Measurements from ENCODE around the gene YWHAE. TPM values are rescaled to one million over a fixed set of nuclear protein-coding genes. Genes with fewer than 3 reads are reported as not detected.

The YWHAE gene
- total and polyA plus RNA-seq, 2 of the 4 experiments (the other 2 are of a cell fraction), result 358 to 774 TPM

- Histone ChIP-seq H2BK15ac (ENCODE audit: low read depth, low read length) (no peak overlapping the region), H2BK20ac (ENCODE audit: low read depth, low read length) (no peak overlapping the region), H3K4me2 (ENCODE audit: low read depth, low read length) (no peak overlapping the region), H3K79me1 (ENCODE audit: low read depth in 1 of 2, low read length in 2 of 2) (peaks cover 19 to 60% of the 10 kb centered on the region in 2 experiments), H3K27ac (ENCODE audit: insufficient read depth, low read length) (no peak overlapping the region), H3K56ac (ENCODE audit: extremely low read depth, insufficient read depth, low read length) (no peak overlapping the region), H2AK5ac (ENCODE audit: low read depth, low read length) (no peak overlapping the region), H3K4ac (ENCODE audit: low read depth, low read length) (no peak overlapping the region), H2AK9ac (replicated peaks; ENCODE audit: low read depth, low read length, poor library complexity) (no peak overlapping the region), H2AFZ (replicated peaks; ENCODE audit: low read length, poor library complexity) (no peak overlapping the region), H3K9me1 (ENCODE audit: insufficient read depth, low read length) (peaks cover 4% of the 10 kb centered on the region), H3K4me3 (ENCODE audit: insufficient read depth, low read depth, low read length) (no peak overlapping the region), H3K18ac (ENCODE audit: low read depth, low read length) (no peak overlapping the region), H3K14ac (replicated peaks; ENCODE audit: low read depth, low read length) (no peak overlapping the region), H3K27me3 (ENCODE audit: control insufficient read depth, insufficient read depth, low read length) (no peaks in the 10 kb centered on the region), H4K5ac (ENCODE audit: low read depth, low read length) (no peak overlapping the region), H3K36me3 (ENCODE audit: control insufficient read depth, insufficient read depth, low read length) (peaks cover 52% of the 10 kb centered on the region), H4K8ac (ENCODE audit: low read depth in 2 of 2, low read length in 2 of 2) (no peak overlapping the region), H3K9ac (ENCODE audit: low read depth, low read length) (no peak overlapping the region), H3K9me3 (ENCODE audit: control insufficient read depth, insufficient read depth, low read length) (no peaks in the 10 kb centered on the region), H2BK5ac (ENCODE audit: low read depth, low read length, poor library complexity, severe bottlenecking) (no peak overlapping the region), H2BK120ac (ENCODE audit: low read depth, low read length) (no peak overlapping the region), H3K4me1 (ENCODE audit: control insufficient read depth, insufficient read depth, low read length) (no peaks in the 10 kb centered on the region), H3K23ac (ENCODE audit: low read depth, low read length) (no peak overlapping the region), H4K91ac (ENCODE audit: insufficient read depth, low read depth, low read length) (no peak overlapping the region), H4K20me1 (ENCODE audit: insufficient read depth, low read length) (peaks cover 75% of the 10 kb centered on the region)
- TF ChIP-seq MXI1 (IDR thresholded peaks at IDR 0.05; ENCODE audit: borderline replicate concordance, low read depth, low read length), result no peak
- TF ChIP-seq POLR2A (IDR thresholded peaks at IDR 0.05; ENCODE audit: low read depth, low read length), result no peak
- no peak for TF ChIP-seq MAFK (IDR thresholded peaks at IDR 0.05; ENCODE audit: low read depth, low read length)
- TF ChIP-seq RAD21 (IDR thresholded peaks at IDR 0.05; ENCODE audit: low read length), result no peak
- TF ChIP-seq CTCF (conservative IDR thresholded peaks at IDR 0.05; ENCODE audit: low read depth, low read length), result no peak
- TF ChIP-seq SMC3 (IDR thresholded peaks at IDR 0.05; ENCODE audit: low read depth, low read length), result no peak
- TF ChIP-seq CHD1 (IDR thresholded peaks at IDR 0.05; ENCODE audit: low read depth, low read length), result no peak
- TF ChIP-seq USF2 (IDR thresholded peaks at IDR 0.05; ENCODE audit: low read depth, low read length), result no peak
- TF ChIP-seq ELK1 (IDR thresholded peaks at IDR 0.05; ENCODE audit: borderline replicate concordance, low read depth, low read length), result no peak
- TF ChIP-seq RFX5 (IDR thresholded peaks at IDR 0.05; ENCODE audit: low read depth, low read length), result no peak
- TF ChIP-seq RCOR1 (IDR thresholded peaks at IDR 0.05; ENCODE audit: insufficient replicate concordance, low read length), result no peak
- no peak for TF ChIP-seq NFE2L2 (IDR thresholded peaks at IDR 0.05; ENCODE audit: low read depth, low read length)
- TF ChIP-seq CEBPB (IDR thresholded peaks at IDR 0.05; ENCODE audit: low read depth, low read length), result no peak
- TF ChIP-seq MAZ (IDR thresholded peaks at IDR 0.05; ENCODE audit: borderline replicate concordance, low read depth, low read length), result no peak
- TF ChIP-seq BHLHE40 (IDR thresholded peaks at IDR 0.05; ENCODE audit: low read depth, low read length), result no peak
- no peak for TF ChIP-seq FOS (IDR thresholded peaks at IDR 0.05; ENCODE audit: low read depth, low read length)
- dilution Hi-C loops (cut with HindIII; ENCODE audit: low sequenced_read_pairs, unreplicated experiment), result no loop called here
- intact Hi-C loops (cut with micrococcal nuclease), result no loop called here
- in situ Hi-C loops (cut with MboI; ENCODE audit: low sequenced_read_pairs), result no loop called here
- no peak for ATAC-seq (ENCODE audit: low read depth)
- ChIA-PET POLR2A (ENCODE audit: unreplicated experiment) (no interaction called here), CTCF (no interaction called here)
- no CpG with 5 or more reads among the region's 5 CpGs for WGBS, 2 experiments (ENCODE audit: extremely low coverage in 2 of 2, insufficient read length in 1 of 2)
- no TSS peak for BruUV-seq (replicated peaks)
- no peak for DNase-seq
Measured at GRCh38 chr17:1351275-1351674, 48.7 kb downstream of the YWHAE start.
